Suprapubic skin (tissue), 3 donors: ENCODE data around the gene C14orf39.

Source experiments
- CTCF ChIP-seq, 2 donors: fragments of 200-600 bp in 1 of 2; fragments of 450-650 bp in 1 of 2; sonication (generic) in 1 of 2; IDR thresholded peaks; one replicate each; pipeline ENCODE4 v1.5.1; 2016 to 2019; ENCODE audit warnings: antibody characterized with exemption in 2 of 2, mild to moderate bottlenecking in 1 of 2, moderate library complexity in 1 of 2
- EP300 ChIP-seq: sonication (generic); formaldehyde crosslinking; IDR thresholded peaks from one replicate; pipeline ENCODE4 v1.6.1; 2017; ENCODE audit warnings: antibody characterized with exemption
- POLR2A ChIP-seq, 2 donors: fragments of 450-650 bp; IDR thresholded peaks; one replicate each; pipeline ENCODE4 v1.6.1; 2017; ENCODE audit warnings: antibody characterized with exemption in 2 of 2, mild to moderate bottlenecking in 2 of 2, moderate library complexity in 2 of 2

- no peak for TF ChIP-seq CTCF (IDR thresholded peaks at IDR 0.05)
- no peak for TF ChIP-seq EP300
- no peak for TF ChIP-seq POLR2A (IDR thresholded peaks at IDR 0.05)
These were observed 2.3 kb upstream of the C14orf39 start for GRCh38 chr14:60488175-60488574.
